NCI-H2107 (cell line): ENCODE results near the gene MIEF1.

Experiments
- DNase-seq: peaks from one replicate; lab custom pipeline; 2025; lab: John Stamatoyannopoulos, UW

Gene MIEF1

GRCh38 chr22:39528681-39529486 is 26.8 kb downstream of the MIEF1 start:
- DNase-seq = peak; percentile 72

- no peak for DNase-seq
These were observed 27.4 kb downstream of the MIEF1 start for GRCh38 chr22:39529487-39529851.

GRCh38 chr22:39530116-39530515 is 28.0 kb downstream of the MIEF1 start:
- no peak for DNase-seq

GRCh38 chr22:39530692-39531331 is 28.7 kb downstream of the MIEF1 start:
- no peak for DNase-seq

- DNase-seq = peak; percentile 93
These were observed 30.4 kb downstream of the MIEF1 start, which contains the start of gene RPS19BP1 for GRCh38 chr22:39532215-39533073. RPS19BP1 (minus strand) TSS chr22:39532748; CDS start chr22:39532738, 10 bp downstream.

- DNase-seq = no peak
These were observed 32.0 kb downstream of the MIEF1 start for GRCh38 chr22:39534092-39534506.

- DNase-seq = peak; percentile 38
These were observed 32.7 kb downstream of the MIEF1 start for GRCh38 chr22:39534591-39535356.

- DNase-seq = no peak
These were observed 33.3 kb downstream of the MIEF1 start for GRCh38 chr22:39535357-39535725.

- DNase-seq = no peak
These were observed 33.9 kb downstream of the MIEF1 start for GRCh38 chr22:39535831-39536449.

- DNase-seq = no peak
These were observed 34.6 kb downstream of the MIEF1 start for GRCh38 chr22:39536711-39537110.

- no peak for DNase-seq
These were observed 35.9 kb downstream of the MIEF1 start for GRCh38 chr22:39537975-39538374.

GRCh38 chr22:39543095-39543494 is 41.0 kb downstream of the MIEF1 start:
- no peak for DNase-seq

- no peak for DNase-seq
These were observed 43.6 kb downstream of the MIEF1 start for GRCh38 chr22:39545386-39546365.

- no peak for DNase-seq
These were observed 44.9 kb downstream of the MIEF1 start for GRCh38 chr22:39546889-39547586.

GRCh38 chr22:39547587-39547947 is 45.5 kb downstream of the MIEF1 start:
- no peak for DNase-seq

GRCh38 chr22:39553429-39553828 is 51.3 kb downstream of the MIEF1 start:
- no peak for DNase-seq

- DNase-seq = no peak
These were observed 52.1 kb downstream of the MIEF1 start for GRCh38 chr22:39554151-39554550.

- DNase-seq = no peak
These were observed 55.1 kb downstream of the MIEF1 start for GRCh38 chr22:39556970-39557841.
